ENCODE data around the gene SPAG8.
A peak's percentile ranks its signal among the peaks of the same experiment; 100 is the strongest.

SPAG8 gene

DNA sequence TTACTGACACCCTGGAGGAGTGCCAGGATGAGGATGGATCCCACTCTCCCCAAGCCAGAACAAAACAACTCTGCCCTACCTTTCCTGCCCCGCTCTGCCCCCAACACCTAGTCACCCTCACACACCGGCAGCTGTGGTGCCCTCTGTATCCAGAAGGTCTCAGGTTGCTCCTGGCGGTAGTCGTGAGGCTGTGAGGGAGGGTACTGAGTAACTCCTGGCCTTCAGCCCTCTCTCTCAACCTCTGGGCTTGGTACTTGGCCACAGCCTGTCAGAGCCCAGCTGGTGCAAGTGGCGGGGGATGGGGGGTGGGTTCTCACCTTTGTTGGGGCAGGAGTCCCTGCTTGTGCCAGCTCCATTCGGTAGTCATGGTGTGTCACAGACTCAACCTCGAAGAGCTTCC lies 1.9 kb downstream of the SPAG8 start:
- DNase-seq (ENCODE audit: insufficient read length, low spot score) (no peak), FAIRE-seq (no peak)
- no peak for TF ChIP-seq POLR2A (IDR thresholded peaks at IDR 0.05; ENCODE audit: low read depth, low read length)

DNA sequence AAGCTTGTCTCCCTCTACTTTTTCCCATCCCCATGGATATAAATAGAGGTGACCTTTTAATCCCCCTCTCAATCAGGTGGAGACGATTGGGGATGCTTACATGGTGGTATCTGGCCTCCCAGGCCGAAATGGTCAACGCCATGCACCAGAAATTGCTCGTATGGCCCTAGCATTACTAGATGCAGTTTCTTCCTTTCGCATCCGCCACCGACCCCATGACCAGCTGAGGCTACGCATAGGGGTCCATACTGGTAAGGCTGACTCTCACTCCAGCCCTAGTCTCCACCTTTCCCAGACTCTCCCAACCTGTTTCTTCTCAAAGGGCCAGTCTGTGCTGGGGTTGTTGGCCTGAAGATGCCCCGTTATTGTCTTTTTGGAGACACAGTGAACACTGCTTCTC lies 3.6 kb downstream of the SPAG8 start:
- TF ChIP-seq POLR2A (IDR thresholded peaks at IDR 0.05; ENCODE audit: low read depth, low read length), result no peak
- FAIRE-seq (no peak), DNase-seq (ENCODE audit: insufficient read length, low spot score) (no peak)

DNA sequence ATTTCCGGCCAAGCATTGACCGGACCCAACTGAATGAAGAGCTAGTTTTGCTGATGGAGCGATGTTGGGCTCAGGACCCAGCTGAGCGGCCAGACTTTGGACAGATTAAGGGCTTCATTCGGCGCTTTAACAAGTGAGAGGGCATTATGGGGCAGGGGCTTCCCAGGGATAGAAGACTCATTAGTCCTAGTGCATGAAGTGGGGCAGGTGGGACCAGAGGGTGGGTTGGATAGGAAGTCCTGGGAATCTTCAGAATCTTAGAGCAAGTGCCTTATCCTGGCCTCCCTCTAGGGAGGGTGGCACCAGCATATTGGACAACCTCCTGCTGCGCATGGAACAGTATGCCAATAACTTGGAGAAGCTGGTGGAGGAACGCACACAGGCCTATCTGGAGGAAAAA lies 6.0 kb downstream of the SPAG8 start:
- FAIRE-seq (no peak), DNase-seq (ENCODE audit: insufficient read length, low spot score) (no peak)
- TF ChIP-seq POLR2A (IDR thresholded peaks at IDR 0.05; ENCODE audit: low read depth, low read length), result no peak

DNA sequence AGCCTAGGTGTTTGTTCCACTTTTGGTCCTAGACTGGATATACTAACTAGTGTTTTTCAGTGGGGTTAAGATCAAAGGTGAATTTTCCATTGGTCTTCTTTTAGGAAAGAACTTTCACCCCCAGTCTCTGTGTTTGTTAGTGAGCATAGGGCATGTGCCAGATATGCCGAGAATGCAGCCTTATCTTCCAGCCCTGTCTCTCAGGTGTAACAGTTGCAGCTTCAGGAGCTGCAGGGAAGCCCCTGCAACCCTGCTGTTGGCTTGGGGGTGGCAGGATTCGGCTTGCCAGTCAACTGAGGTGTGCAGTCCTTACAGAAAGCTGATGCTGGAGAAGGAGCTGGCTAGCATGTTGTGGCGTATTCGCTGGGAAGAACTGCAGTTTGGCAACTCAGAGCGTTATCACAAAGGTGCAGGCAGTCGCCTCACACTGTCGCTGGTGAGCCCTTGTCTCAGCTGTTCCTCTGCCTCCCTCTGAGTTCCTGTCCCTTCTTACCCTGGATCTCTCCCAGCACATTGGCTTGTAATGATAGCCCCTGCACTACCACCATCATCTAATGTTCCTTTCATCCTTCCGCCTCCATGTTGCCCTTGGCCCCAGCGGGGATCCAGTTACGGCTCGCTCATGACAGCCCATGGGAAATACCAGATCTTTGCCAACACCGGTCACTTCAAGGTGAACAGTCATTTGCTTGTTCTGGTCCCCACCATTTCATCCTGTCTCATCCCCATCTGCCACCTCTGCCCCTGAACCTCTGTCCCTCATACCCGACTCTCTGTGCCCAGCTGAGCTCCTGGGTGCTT lies 10.5 kb downstream of the SPAG8 start:
- no peak for DNase-seq (ENCODE audit: insufficient read length, low spot score)
- no peak for FAIRE-seq
- TF ChIP-seq POLR2A (IDR thresholded peaks at IDR 0.05; ENCODE audit: low read depth, low read length), result no peak

DNA sequence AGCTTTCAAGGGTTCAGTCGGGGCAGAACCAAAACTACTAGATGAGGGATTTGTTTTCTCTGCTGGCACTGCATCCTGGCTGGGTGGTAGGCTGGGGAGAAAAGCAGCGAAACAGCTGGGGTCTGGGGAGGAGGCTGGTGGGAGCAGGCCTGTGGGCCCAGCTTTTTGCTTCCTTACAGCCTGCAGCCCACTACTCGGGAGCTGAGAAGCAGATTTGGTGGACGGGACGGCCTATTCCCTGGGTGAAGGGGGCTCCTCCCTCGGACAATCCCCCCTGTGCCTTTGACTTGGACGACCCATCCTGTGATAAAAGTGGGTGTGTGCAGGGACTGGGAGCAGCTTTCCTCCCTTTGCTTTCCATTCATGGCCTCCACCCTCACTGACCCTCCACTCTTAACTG lies 11.5 kb downstream of the SPAG8 start:
- no peak for DNase-seq (ENCODE audit: insufficient read length, low spot score)
- no peak for FAIRE-seq
- no peak for TF ChIP-seq POLR2A (IDR thresholded peaks at IDR 0.05; ENCODE audit: low read depth, low read length)

DNA sequence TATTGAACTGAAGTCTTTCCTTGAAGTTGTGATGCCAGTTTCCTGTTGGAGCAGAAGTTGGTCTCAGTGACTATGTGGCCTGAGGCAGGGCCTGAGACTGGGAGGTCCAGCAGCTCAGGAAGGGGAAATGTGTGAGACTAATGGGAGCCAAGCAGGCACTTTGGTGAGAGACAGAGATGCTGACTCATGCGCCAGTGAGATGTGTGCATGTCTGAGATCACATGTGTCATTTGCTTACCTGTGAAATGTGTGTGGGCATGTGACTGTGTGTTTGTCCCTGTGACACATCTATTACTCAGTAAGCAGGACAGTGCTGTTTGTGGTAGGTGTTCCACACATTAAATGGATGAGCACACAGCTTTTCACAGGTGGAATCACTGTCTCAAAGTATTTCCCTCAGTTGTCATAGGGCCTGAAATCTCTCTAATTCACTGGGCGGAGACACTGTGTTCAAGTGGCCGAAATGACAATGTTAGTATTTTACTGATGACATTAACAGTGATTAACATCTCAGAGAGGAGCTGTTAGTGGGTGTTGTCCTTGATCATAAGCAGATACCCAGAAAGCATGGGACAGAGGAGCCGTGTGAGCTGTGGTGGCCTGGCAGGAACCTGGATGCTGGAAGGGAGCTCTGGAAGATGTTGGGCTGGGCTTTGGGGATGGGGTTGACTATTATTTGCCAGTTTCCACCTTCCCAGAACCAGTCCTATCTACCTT lies 13.2 kb downstream of the SPAG8 start:
- peak; percentile 25 for DNase-seq (ENCODE audit: insufficient read length, low spot score)
- TF ChIP-seq POLR2A (IDR thresholded peaks at IDR 0.05; ENCODE audit: low read depth, low read length), result no peak
- peak; percentile 60 for FAIRE-seq

DNA sequence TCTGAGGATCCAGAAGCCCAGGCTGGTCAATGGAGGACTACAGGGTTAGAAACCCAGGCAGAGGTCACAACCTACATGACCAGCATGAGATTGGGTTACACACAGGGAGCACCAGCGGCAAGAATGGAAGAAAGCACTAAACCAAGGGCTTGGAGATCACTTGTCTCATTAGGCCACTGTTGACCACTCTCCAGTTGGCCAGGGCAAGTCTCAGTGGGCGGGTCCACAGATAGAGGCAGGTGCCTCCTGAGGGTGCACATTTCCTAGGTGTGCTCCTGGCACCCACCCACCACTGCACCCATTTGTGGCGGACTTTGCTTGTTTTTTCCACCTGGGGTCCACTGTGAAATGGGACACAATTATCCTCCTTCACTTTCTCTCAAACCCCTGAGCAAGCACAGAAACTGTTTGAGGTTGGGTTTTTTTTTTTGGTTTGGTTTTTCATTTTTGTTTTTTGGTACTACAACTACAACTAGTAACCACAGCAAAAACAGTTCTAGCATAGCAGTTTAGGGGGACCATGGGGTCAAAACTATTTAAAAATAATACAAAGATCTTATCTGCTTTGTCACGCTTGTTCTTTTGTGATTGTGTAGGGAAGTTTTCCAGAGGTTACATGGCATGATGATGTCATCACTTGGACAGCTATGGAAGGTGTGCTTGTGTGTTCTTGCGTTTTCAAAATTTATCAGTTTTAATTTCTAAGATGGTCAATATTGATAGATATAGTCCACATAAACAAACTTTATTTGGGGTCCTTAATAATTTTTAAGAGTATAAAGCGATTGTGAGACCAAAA lies 14.6 kb downstream of the SPAG8 start:
- DNase-seq (ENCODE audit: insufficient read length, low spot score), result no peak
- no peak for FAIRE-seq
- TF ChIP-seq POLR2A (IDR thresholded peaks at IDR 0.05; ENCODE audit: low read depth, low read length), result no peak

DNA sequence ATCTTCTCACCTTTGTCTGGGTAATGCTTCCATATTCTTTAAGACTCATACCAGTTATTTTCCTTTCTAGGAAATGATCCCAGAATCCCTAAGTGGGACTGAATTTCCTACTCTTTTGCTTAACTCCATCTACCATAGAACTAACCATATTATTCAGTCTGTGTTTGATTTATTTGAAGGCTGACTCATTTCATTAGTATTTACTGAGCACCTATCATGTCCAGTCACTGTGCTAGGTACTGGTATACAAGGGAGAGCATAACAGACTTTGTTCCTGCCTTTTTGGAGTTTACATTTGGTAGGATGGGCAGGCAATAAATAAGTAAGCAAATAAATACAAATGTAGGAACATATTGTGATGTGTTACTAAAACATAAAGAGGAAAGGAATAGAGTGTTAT lies 16.4 kb downstream of the SPAG8 start:
- TF ChIP-seq POLR2A (IDR thresholded peaks at IDR 0.05; ENCODE audit: low read depth, low read length), result no peak
- DNase-seq (ENCODE audit: insufficient read length, low spot score) (no peak), FAIRE-seq (peak; percentile 86)

DNA sequence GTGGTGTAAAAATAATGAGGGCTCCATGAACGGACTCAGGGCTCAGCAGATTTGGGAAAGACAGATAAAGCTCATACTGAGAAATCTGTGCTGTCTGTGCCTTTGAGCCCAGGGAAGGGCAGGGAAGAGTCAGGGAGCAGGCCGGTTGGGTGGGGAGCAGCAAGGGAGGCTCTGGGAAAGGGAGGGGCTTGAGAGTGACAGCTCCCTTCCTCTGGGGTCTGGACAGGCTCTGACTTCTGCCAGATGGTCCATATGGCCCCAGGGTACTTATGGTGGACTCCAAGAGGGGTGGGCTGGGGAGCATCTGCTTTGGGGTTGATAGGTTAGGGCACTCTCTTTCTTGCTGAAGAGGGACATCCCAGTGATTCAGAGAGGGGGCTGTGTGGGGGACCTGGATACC lies 18.6 kb downstream of the SPAG8 start:
- no peak for TF ChIP-seq POLR2A (IDR thresholded peaks at IDR 0.05; ENCODE audit: low read depth, low read length)
- DNase-seq (ENCODE audit: insufficient read length, low spot score) (no peak), FAIRE-seq (no peak)

DNA sequence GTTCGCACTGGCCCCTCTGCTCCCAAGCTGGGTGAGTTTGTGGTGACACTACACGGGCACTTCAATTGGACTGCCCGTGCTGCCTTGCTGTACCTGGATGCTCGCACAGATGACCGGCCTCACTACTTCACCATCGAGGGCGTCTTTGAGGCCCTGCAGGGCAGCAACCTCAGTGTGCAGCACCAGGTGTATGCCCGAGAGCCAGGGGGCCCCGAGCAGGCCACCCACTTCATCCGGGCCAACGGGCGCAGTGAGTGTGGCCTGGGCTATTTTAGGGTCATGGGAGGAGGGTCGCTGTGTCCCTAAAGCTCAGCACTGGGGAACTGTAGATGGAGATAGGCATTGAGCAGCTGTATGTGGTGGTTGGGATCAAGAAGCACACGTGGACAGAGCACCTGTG lies 19.2 kb downstream of the SPAG8 start:
- no peak for DNase-seq (ENCODE audit: insufficient read length, low spot score)
- FAIRE-seq, result no peak
- no peak for TF ChIP-seq POLR2A (IDR thresholded peaks at IDR 0.05; ENCODE audit: low read depth, low read length)

DNA sequence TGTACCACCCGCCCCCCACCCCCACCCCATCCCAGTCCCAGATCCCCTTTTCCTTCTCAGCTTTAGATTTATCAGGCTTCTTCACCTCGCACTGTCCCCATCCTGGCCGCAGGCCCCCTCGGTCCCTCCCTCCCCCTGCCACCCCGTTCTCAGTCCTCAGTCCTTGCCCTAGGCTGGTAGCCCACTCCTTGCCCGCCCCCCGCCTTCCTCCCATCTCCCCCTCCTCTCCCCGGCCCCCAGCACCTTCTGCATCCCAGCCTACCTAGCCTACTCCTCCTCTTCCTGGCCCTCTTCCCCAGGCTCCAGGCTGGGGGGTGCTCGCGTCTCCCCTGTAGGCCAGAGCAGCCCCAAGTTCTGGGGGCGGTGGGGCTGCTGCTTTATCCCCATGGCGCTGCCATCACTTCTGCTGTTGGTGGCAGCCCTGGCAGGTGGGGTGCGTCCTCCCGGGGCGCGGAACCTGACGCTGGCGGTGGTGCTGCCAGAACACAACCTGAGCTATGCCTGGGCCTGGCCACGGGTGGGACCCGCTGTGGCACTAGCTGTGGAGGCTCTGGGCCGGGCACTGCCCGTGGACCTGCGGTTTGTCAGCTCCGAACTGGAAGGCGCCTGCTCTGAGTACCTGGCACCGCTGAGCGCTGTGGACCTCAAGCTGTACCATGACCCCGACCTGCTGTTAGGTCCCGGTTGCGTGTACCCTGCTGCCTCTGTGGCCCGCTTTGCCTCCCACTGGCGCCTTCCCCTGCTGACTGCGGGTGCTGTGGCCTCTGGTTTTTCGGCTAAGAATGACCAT lies 19.8 kb downstream of the SPAG8 start:
- FAIRE-seq (no peak), DNase-seq (ENCODE audit: insufficient read length, low spot score) (no peak)
- TF ChIP-seq POLR2A (IDR thresholded peaks at IDR 0.05; ENCODE audit: low read depth, low read length), result no peak

DNA sequence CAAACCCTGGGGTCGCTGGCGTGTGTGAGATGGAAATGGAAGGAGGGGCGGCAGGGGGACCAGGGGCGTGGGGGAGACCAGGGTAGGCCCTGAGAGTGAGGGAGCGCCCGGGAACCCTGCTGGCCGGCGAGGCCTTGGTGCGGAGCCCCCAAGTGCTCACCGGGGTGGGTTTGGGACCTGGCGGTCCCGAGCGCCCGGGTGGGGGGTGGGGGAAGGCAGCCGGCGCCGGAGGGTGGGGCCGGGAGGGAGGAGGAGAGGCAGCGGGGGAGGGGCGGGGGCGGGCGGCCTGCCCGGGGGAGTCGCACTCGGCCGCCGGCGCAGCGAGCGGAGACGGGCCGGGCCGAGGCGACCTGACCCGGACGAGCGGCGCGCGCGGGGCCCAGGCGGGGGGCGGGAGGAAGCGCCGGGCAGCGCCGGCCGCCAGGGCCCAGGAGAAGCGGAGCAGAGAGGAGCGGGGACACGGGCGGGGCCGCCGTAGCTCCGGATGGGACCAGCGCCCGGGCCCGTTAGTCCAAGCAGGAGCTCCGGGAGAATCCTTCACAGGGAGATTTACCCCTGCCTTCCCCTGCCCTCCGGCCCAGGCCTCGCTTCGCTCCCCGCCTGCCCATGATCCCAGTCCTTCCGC lies 20.7 kb downstream of the SPAG8 start, which contains the start of gene NPR2:
Gene NPR2 (plus strand): TSS at position 295 of the 625 bp plus-strand sequence. CDS start 818 bp downstream, outside the sequence.
- no peak for DNase-seq (ENCODE audit: insufficient read length, low spot score)
- no peak for FAIRE-seq
- no peak for TF ChIP-seq POLR2A (IDR thresholded peaks at IDR 0.05; ENCODE audit: low read depth, low read length)
